Hepatocyte (in vitro differentiated cells): ENCODE measurements around the gene SIK2. TPM values are rescaled to one million over a fixed set of nuclear protein-coding genes. Genes with fewer than 3 reads are reported as not detected.

ENCODE experiments used
- DNase-seq: peaks from one replicate; pipeline ENCODE4 v3.0.0-alpha.2; 2016; ENCODE audit warnings: low spot score
- H2AFZ ChIP-seq: fragments of 200-600 bp; sonication (generic); 2 replicates; pipeline ENCODE4 v1.6.0; 2016; ENCODE audit warnings: antibody characterized with exemption, mild to moderate bottlenecking
- H3K27ac ChIP-seq: fragments of 200-600 bp; sonication (generic); 2 replicates; pipeline ENCODE4 v1.5.1; 2016; ENCODE audit warnings: mild to moderate bottlenecking
- H3K27me3 ChIP-seq: fragments of 200-600 bp; sonication (generic); 2 replicates; pipeline ENCODE4 v1.6.1; 2016
- H3K36me3 ChIP-seq: fragments of 200-600 bp; sonication (generic); replicated peaks from 2 replicates; pipeline ENCODE4 v1.5.1; 2016; ENCODE audit warnings: low read depth; ENCODE audit not compliant: insufficient read depth
- H3K4me1 ChIP-seq: fragments of 200-600 bp; sonication (generic); 2 replicates; pipeline ENCODE4 v1.5.1; 2016; ENCODE audit warnings: mild to moderate bottlenecking, moderate library complexity; ENCODE audit not compliant: insufficient read depth
- H3K4me2 ChIP-seq: fragments of 200-600 bp; sonication (generic); 2 replicates; pipeline ENCODE4 v1.6.0; 2016
- H3K4me3 ChIP-seq: fragments of 200-600 bp; sonication (generic); 2 replicates; pipeline ENCODE4 v1.5.1; 2016; ENCODE audit warnings: mild to moderate bottlenecking
- H3K79me2 ChIP-seq: fragments of 200-600 bp; sonication (generic); 2 replicates; pipeline ENCODE4 v1.6.0; 2017; ENCODE audit warnings: mild to moderate bottlenecking
- H3K9me2 ChIP-seq: fragments of 200-600 bp; sonication (generic); replicated peaks from 2 replicates; pipeline ENCODE4 v1.6.0; 2017; ENCODE audit warnings: mild to moderate bottlenecking; ENCODE audit not compliant: insufficient read depth
- H3K9me3 ChIP-seq: fragments of 200-600 bp; sonication (generic); 2 replicates; pipeline ENCODE4 v1.5.1; 2016; ENCODE audit warnings: low read depth, mild to moderate bottlenecking
- H4K20me1 ChIP-seq: fragments of 200-600 bp; sonication (generic); 2 replicates; pipeline ENCODE4 v1.6.0; 2016; ENCODE audit warnings: mild to moderate bottlenecking; ENCODE audit not compliant: insufficient read depth, poor library complexity, severe bottlenecking
- CTCF ChIP-seq: fragments of 200-600 bp; sonication (generic); IDR thresholded peaks from 2 replicates; pipeline ENCODE4 v1.5.1; 2016; ENCODE audit warnings: antibody characterized with exemption, mild to moderate bottlenecking; ENCODE audit not compliant: poor library complexity
- EZH2 ChIP-seq: fragments of 200-600 bp; sonication (generic); IDR thresholded peaks from 2 replicates; pipeline ENCODE4 v1.6.1; 2016; ENCODE audit warnings: antibody characterized with exemption, mild to moderate bottlenecking, borderline replicate concordance
- EZH2phosphoT487 ChIP-seq: fragments of 200-600 bp; sonication (generic); IDR thresholded peaks from one replicate; pipeline ENCODE4 v1.6.1; 2018; ENCODE audit warnings: antibody characterized with exemption, mild to moderate bottlenecking, low read depth, moderate library complexity; ENCODE audit not compliant: unreplicated experiment, severe bottlenecking
- WGBS: methylation state at CpG from one replicate; pipeline ENCODE4 v1.1.6; 2016; ENCODE audit warnings: low lambda C conversion rate; ENCODE audit errors: missing lambda C conversion rate; 5-methylcytosine and 5-hydroxymethylcytosine counted together
- polyA plus RNA-seq: library from polyadenylated mRNA; unstranded; fragments of >200 nt; fragmentation: Nextera tagmentation; extraction: Ambion mirVana; gene quantifications from 2 replicates; pipeline ENCODE4 v1.2.1, GENCODE V29; 2016
- total RNA-seq: library from RNA; depleted of rRNA; stranded (reverse); fragments of >200 nt; gene quantifications from 2 replicates; pipeline ENCODE4 v1.2.3, GENCODE V29; 2014

Gene SIK2
- total and polyA plus RNA-seq, 2 experiments from 2014 or later, result 3.1 to 22.2 TPM

GRCh38 chr11:111702623-111703022 lies 100.4 kb downstream of the SIK2 start:
- no peak for TF ChIP-seq EZH2phosphoT487
- no peak for TF ChIP-seq CTCF
- TF ChIP-seq EZH2, result no peak
- peaks cover 27% of the 10 kb centered on the region for H3K79me2 ChIP-seq
- no peaks in the 10 kb centered on the region for H3K4me1 ChIP-seq
- no peaks in the 10 kb centered on the region for H4K20me1 ChIP-seq
- no peak overlapping the region for H3K27ac ChIP-seq
- 95% methylated on average over 5 of the region's 5 CpGs for WGBS
- no peaks in the 10 kb centered on the region for H3K27me3 ChIP-seq
- H3K4me3 ChIP-seq, result no peak overlapping the region
- no peaks in the 10 kb centered on the region for H3K9me2 ChIP-seq
- no peak overlapping the region for H3K4me2 ChIP-seq
- no peaks in the 10 kb centered on the region for H3K9me3 ChIP-seq
- no peaks in the 10 kb centered on the region for H3K36me3 ChIP-seq
- no peak for DNase-seq
- no peak overlapping the region for H2AFZ ChIP-seq

GRCh38 chr11:111703576-111703975 lies 101.3 kb downstream of the SIK2 start:
- Histone ChIP-seq H2AFZ (no peak overlapping the region), H3K27ac (no peak overlapping the region), H3K4me3 (no peak overlapping the region), H3K4me1 (no peaks in the 10 kb centered on the region), H3K9me3 (no peaks in the 10 kb centered on the region), H4K20me1 (no peaks in the 10 kb centered on the region), H3K36me3 (no peaks in the 10 kb centered on the region), H3K79me2 (peaks cover 23% of the 10 kb centered on the region), H3K27me3 (no peaks in the 10 kb centered on the region), H3K4me2 (no peak overlapping the region), H3K9me2 (no peaks in the 10 kb centered on the region)
- DNase-seq, result no peak
- WGBS, result 82% methylated on average over 1 of the region's 1 CpG
- TF ChIP-seq CTCF, result no peak
- no peak for TF ChIP-seq EZH2
- no peak for TF ChIP-seq EZH2phosphoT487

GRCh38 chr11:111707039-111707690 lies 104.9 kb downstream of the SIK2 start:
- H3K4me1 ChIP-seq, result no peaks in the 10 kb centered on the region
- H3K9me3 ChIP-seq, result no peaks in the 10 kb centered on the region
- no peak overlapping the region for H3K4me3 ChIP-seq
- H3K9me2 ChIP-seq, result no peaks in the 10 kb centered on the region
- no peaks in the 10 kb centered on the region for H3K27me3 ChIP-seq
- H3K4me2 ChIP-seq, result no peak overlapping the region
- DNase-seq, result peak; percentile 62
- H3K36me3 ChIP-seq, result peaks cover 3% of the 10 kb centered on the region
- no peaks in the 10 kb centered on the region for H4K20me1 ChIP-seq
- peak overlapping the region; percentile 53 for H3K27ac ChIP-seq
- no peak for TF ChIP-seq EZH2phosphoT487
- no peak for TF ChIP-seq CTCF
- no peak for TF ChIP-seq EZH2
- H3K79me2 ChIP-seq, result peaks cover 6% of the 10 kb centered on the region
- 38% methylated on average over 9 of the region's 9 CpGs for WGBS
- H2AFZ ChIP-seq, result no peak overlapping the region
